BJ (cell line): ENCODE measurements around the gene FAM151A. TPM values are rescaled to one million over a fixed set of nuclear protein-coding genes. Genes with fewer than 3 reads are reported as not detected.
A peak's percentile ranks its signal among the peaks of the same experiment; 100 is the strongest.

ENCODE experiments used
- CTCF ChIA-PET: fragments of 350-600 bp; formaldehyde crosslinking; extraction: SDS; loops from one replicate; lab custom pipeline; 2021; ENCODE audit warnings: antibody characterized with exemption, inconsistent platforms; lab: Yijun Ruan, JAX
- POLR2A ChIA-PET: fragments of 300-600 bp; sonication (Branson Sonifier 250); formaldehyde crosslinking; extraction: SDS; loops from one replicate; lab custom pipeline; 2021; ENCODE audit warnings: antibody characterized with exemption; lab: Charles Lee
- DNase-seq: peaks from one replicate; pipeline ENCODE4 v3.0.0-alpha.2; 2011; ENCODE audit warnings: low read depth
- H3K27me3 ChIP-seq: 2 replicates; pipeline ENCODE4 v1.6.0; 2011; ENCODE audit warnings: low read length; ENCODE audit not compliant: control insufficient read depth, insufficient read depth
- H3K36me3 ChIP-seq: 2 replicates; pipeline ENCODE4 v1.5.1; 2011; ENCODE audit warnings: low read length; ENCODE audit not compliant: control insufficient read depth, insufficient read depth
- H3K4me3 ChIP-seq: 2 replicates; pipeline ENCODE4 v1.5.1; 2011; ENCODE audit warnings: low read depth, mild to moderate bottlenecking, control low read depth, low read length
- CTCF ChIP-seq: IDR thresholded peaks from 2 replicates; pipeline ENCODE4 v1.5.1; 2011; ENCODE audit warnings: low read depth, mild to moderate bottlenecking, control low read depth, inconsistent platforms, low read length, moderate library complexity; ENCODE audit not compliant: insufficient read depth
- polyA minus RNA-seq: library from RNA; depleted of rRNA, polyadenylated mRNA; stranded (reverse); fragments of >200 nt; gene quantifications from 2 replicates; pipeline ENCODE4 v1.2.3, GENCODE V29; 2011; rRNA and poly(A)+ RNA removed
- polyA plus RNA-seq: library from polyadenylated mRNA; depleted of rRNA; stranded (reverse); fragments of >200 nt; gene quantifications from 2 replicates; pipeline ENCODE4 v1.2.3, GENCODE V29; 2011; rRNA removed

The FAM151A gene
- polyA plus RNA-seq (not detected in 2 replicates), polyA minus RNA-seq (not detected in 2 replicates)

- ChIA-PET CTCF (no interaction called here), POLR2A (no interaction called here)
- no peak within 1 kb of the TSS for H3K4me3 ChIP-seq
- DNase-seq: no peak
- TF ChIP-seq CTCF: no peak
- peaks cover 5% of the 10 kb centered on the region for H3K27me3 ChIP-seq
- no peaks in the 10 kb centered on the region for H3K36me3 ChIP-seq
Observed at GRCh38 chr1:54623216-54624007, at the start of gene FAM151A. TSS of gene FAM151A (minus strand) at chr1:54623525. CDS start at chr1:54623395, 130 bp downstream.

GRCh38 chr1:54671985-54672608 is 48.8 kb upstream of the FAM151A start:
- Histone ChIP-seq H3K4me3 (no peak overlapping the region), H3K27me3 (peaks cover 1% of the 10 kb centered on the region; the same call in 1 of the 2 replicates), H3K36me3 (no peaks in the 10 kb centered on the region)
- POLR2A ChIA-PET: no interaction called here
- no peak for DNase-seq
- peak; percentile 90 for TF ChIP-seq CTCF
- CTCF ChIA-PET: interaction anchor here (0.7 to 2.0 kb wide), 10 partner anchors 9 to 138 kb away, joined by 3 to 11 read pairs (median 4); partner anchors contain the start of gene TTC22

- no peak for DNase-seq
- no peak for TF ChIP-seq CTCF
- no peak overlapping the region for H3K4me3 ChIP-seq
- no peaks in the 10 kb centered on the region; the same call in 1 of the 2 replicates for H3K27me3 ChIP-seq
- no peaks in the 10 kb centered on the region for H3K36me3 ChIP-seq
- POLR2A ChIA-PET: no interaction called here
- CTCF ChIA-PET: no interaction called here
Observed at GRCh38 chr1:54668567-54668966, 45.2 kb upstream of the FAM151A start.

- DNase-seq: no peak
- TF ChIP-seq CTCF: no peak
- no peaks in the 10 kb centered on the region for H3K36me3 ChIP-seq
- ChIA-PET POLR2A (no interaction called here), CTCF (interaction anchor here (1.4 kb wide), 1 partner anchor 142 kb away, joined by 5 read pairs; no protein-coding TSS in a partner anchor)
- H3K27me3 ChIP-seq: no peaks in the 10 kb centered on the region; the same call in 1 of the 2 replicates
- no peak overlapping the region for H3K4me3 ChIP-seq
Observed at GRCh38 chr1:54667797-54668196, 44.5 kb upstream of the FAM151A start.

GRCh38 chr1:54666333-54666732 is 43.0 kb upstream of the FAM151A start:
- no peak for TF ChIP-seq CTCF
- POLR2A ChIA-PET: interaction anchor here (0.7 kb wide), 1 partner anchor 1354 kb away, joined by 25 read pairs; no protein-coding TSS in a partner anchor
- CTCF ChIA-PET: interaction anchor here (1.4 kb wide), 1 partner anchor 143 kb away, joined by 5 read pairs; no protein-coding TSS in a partner anchor
- no peak for DNase-seq
- Histone ChIP-seq H3K4me3 (no peak overlapping the region), H3K27me3 (no peaks in the 10 kb centered on the region; the same call in 1 of the 2 replicates), H3K36me3 (no peaks in the 10 kb centered on the region)
